Esophagus squamous epithelium (tissue), 5 donors: ENCODE results near the gene CARD11. TPM values are rescaled to one million over a fixed set of nuclear protein-coding genes. Genes with fewer than 3 reads are reported as not detected.

Experiments
- DNase-seq: peaks from one replicate; lab custom pipeline; 2025; lab: John Stamatoyannopoulos, UW
- H3K27ac ChIP-seq, 4 donors: fragments of 200-600 bp; sonication (generic); one replicate each; pipeline ENCODE4 v1.5.1; 2016 to 2019; ENCODE audit warnings: mild to moderate bottlenecking in 1 of 4
- H3K27me3 ChIP-seq, 4 donors: fragments of 200-600 bp; sonication (generic); 1 replicate in 3 of 4; 2 replicates in 1 of 4; pipeline versions ENCODE4 v1.5.1 to v1.6.0; 2017 to 2021; ENCODE audit warnings: antibody characterized with exemption in 1 of 4
- H3K36me3 ChIP-seq, 3 donors: fragments of 200-600 bp; sonication (generic); one replicate each; pipeline ENCODE4 v1.5.1; 2016 to 2019
- H3K4me1 ChIP-seq, 3 donors: fragments of 200-600 bp; sonication (generic); one replicate each; pipeline ENCODE4 v1.5.1; 2017 to 2019
- H3K4me3 ChIP-seq, 4 donors: fragments of 200-600 bp; sonication (generic); 1 replicate in 3 of 4; 2 replicates in 1 of 4; pipeline ENCODE4 v1.5.1; 2016 to 2019; ENCODE audit warnings: mild to moderate bottlenecking in 2 of 4, moderate library complexity in 1 of 4
- H3K9me3 ChIP-seq, 3 donors: fragments of 200-600 bp; sonication (generic); one replicate each; pipeline ENCODE4 v1.5.1; 2016 to 2019
- CTCF ChIP-seq, 6 experiments: fragments of 450-650 bp in 4 of 6; fragments of 200-600 bp in 2 of 6; sonication (generic) in 2 of 6; IDR thresholded peaks; one replicate each; pipeline ENCODE4 v1.5.1; 2016 to 2019; ENCODE audit warnings: antibody characterized with exemption in 6 of 6, mild to moderate bottlenecking in 4 of 6, moderate library complexity in 4 of 6
- POLR2A ChIP-seq, 4 donors: fragments of 450-650 bp; IDR thresholded peaks; one replicate each; pipeline ENCODE4 v1.6.1; 2017; ENCODE audit warnings: antibody characterized with exemption in 4 of 4, mild to moderate bottlenecking in 4 of 4, moderate library complexity in 3 of 4
- WGBS, 2 donors: methylation state at CpG; one replicate each; pipeline ENCODE4 v1.1.5; 2018; 5-methylcytosine and 5-hydroxymethylcytosine counted together
- intact Hi-C: fragments of 100-400 bp; cut with DNase I; formaldehyde crosslinking; loops from one replicate; pipeline ENCODE4 v1.15.0; 2022
- total RNA-seq, 4 donors: library from RNA; depleted of rRNA; stranded (reverse); fragments of >200 nt; gene quantifications; one replicate each; pipeline ENCODE4 v1.1.0, GENCODE V29; 2016
- donor health status: DM: yes; HTN: yes; CAD: no.

Gene CARD11
- total RNA-seq, 4 donors from 2014 or later, result 0.92 to 2.6 (median 1.6) TPM

GRCh38 chr7:3066506-3066905 is 22.8 kb upstream of the CARD11 start:
- H3K36me3 ChIP-seq, result no peaks in the 10 kb centered on the region
- H3K9me3 ChIP-seq, result no peaks in the 10 kb centered on the region
- H3K27me3 ChIP-seq, result peaks cover 0 to 37% (median 0%) of the 10 kb centered on the region in 4 donors
- no peak for DNase-seq
- H3K27ac ChIP-seq, result no peak overlapping the region
- WGBS, 2 donors, result 100% methylated on average over 1 of the region's 1 CpG
- TF ChIP-seq POLR2A (IDR thresholded peaks at IDR 0.05), result no peak
- no peak for TF ChIP-seq CTCF (IDR thresholded peaks at IDR 0.05)
- no peak overlapping the region for H3K4me3 ChIP-seq
- peaks cover 0 to 5% (median 0%) of the 10 kb centered on the region in 3 donors for H3K4me1 ChIP-seq
- intact Hi-C loops, result no loop called here

- Histone ChIP-seq H3K4me3 (no peak overlapping the region), H3K27ac (no peak overlapping the region), H3K9me3 (no peaks in the 10 kb centered on the region), H3K27me3 (peaks cover 0 to 37% (median 0%) of the 10 kb centered on the region in 4 donors), H3K4me1 (peaks cover 0 to 5% (median 0%) of the 10 kb centered on the region in 3 donors), H3K36me3 (no peaks in the 10 kb centered on the region)
- intact Hi-C loops, result no loop called here
- TF ChIP-seq POLR2A (IDR thresholded peaks at IDR 0.05) (no peak), CTCF (IDR thresholded peaks at IDR 0.05) (peak in 5 of 6 experiments; percentile 24 to 56 (median 41))
- DNase-seq, result no peak
- 33 to 53% methylated on average over 10 to 11 of the region's 11 CpGs for WGBS, 2 donors
Observed at GRCh38 chr7:3065724-3066143, 22.1 kb upstream of the CARD11 start.

- H3K4me3 ChIP-seq, result no peak overlapping the region
- WGBS, 2 donors, result 89 to 92% methylated on average over 5 of the region's 5 CpGs
- no peak for DNase-seq
- no peak overlapping the region for H3K27ac ChIP-seq
- H3K36me3 ChIP-seq, result no peaks in the 10 kb centered on the region
- H3K27me3 ChIP-seq, result peaks cover 0 to 31% (median 0%) of the 10 kb centered on the region in 4 donors
- intact Hi-C loops, result no loop called here
- no peaks in the 10 kb centered on the region for H3K9me3 ChIP-seq
- H3K4me1 ChIP-seq, result peaks cover 0 to 5% (median 0%) of the 10 kb centered on the region in 3 donors
- TF ChIP-seq CTCF (IDR thresholded peaks at IDR 0.05) (no peak), POLR2A (IDR thresholded peaks at IDR 0.05) (no peak)
Observed at GRCh38 chr7:3064067-3064466, 20.4 kb upstream of the CARD11 start.

GRCh38 chr7:3063016-3063753 is 19.5 kb upstream of the CARD11 start:
- no peak overlapping the region for H3K27ac ChIP-seq
- 58 to 59% methylated on average over 6 to 7 of the region's 7 CpGs for WGBS, 2 donors
- intact Hi-C loops, result no loop called here
- no peaks in the 10 kb centered on the region for H3K36me3 ChIP-seq
- no peak for DNase-seq
- no peak for TF ChIP-seq CTCF (IDR thresholded peaks at IDR 0.05)
- no peak for TF ChIP-seq POLR2A (IDR thresholded peaks at IDR 0.05)
- H3K4me1 ChIP-seq, result peaks cover 0 to 2% (median 0%) of the 10 kb centered on the region in 3 donors
- no peaks in the 10 kb centered on the region for H3K9me3 ChIP-seq
- H3K4me3 ChIP-seq, result no peak overlapping the region
- peaks cover 0 to 33% (median 0%) of the 10 kb centered on the region in 4 donors for H3K27me3 ChIP-seq

GRCh38 chr7:3057066-3057420 is 13.4 kb upstream of the CARD11 start:
- intact Hi-C loops, result no loop called here
- no peaks in the 10 kb centered on the region for H3K4me1 ChIP-seq
- WGBS, 2 donors, result 53 to 54% methylated on average over 9 of the region's 9 CpGs

More at GRCh38 chr7:3057066-3057420, 13.4 kb upstream of the CARD11 start:
- Histone ChIP-seq H3K27ac (no peak overlapping the region), H3K36me3 (no peaks in the 10 kb centered on the region), H3K4me3 (no peak overlapping the region), H3K9me3 (peaks cover 0 to 7% (median 0%) of the 10 kb centered on the region in 3 donors), H3K27me3 (peaks cover 0 to 47% (median 0%) of the 10 kb centered on the region in 4 donors)
- DNase-seq, result no peak
- TF ChIP-seq CTCF (IDR thresholded peaks at IDR 0.05), result no peak
- no peak for TF ChIP-seq POLR2A (IDR thresholded peaks at IDR 0.05)
